ENCODE measurements around the gene GPD1L.

GRCh38 chr3:32078085-32078634 is 28.3 kb upstream of the GPD1L start:
- TF ChIP-seq PATZ1 (CRISPR knock-in tag; IDR thresholded peaks at IDR 0.05; ENCODE audit: borderline replicate concordance) (no peak), CSDC2 (CRISPR knock-in tag; IDR thresholded peaks at IDR 0.05) (no peak), ARNTL (CRISPR knock-in tag; IDR thresholded peaks at IDR 0.05; ENCODE audit: borderline replicate concordance, low read depth) (no peak), ISL1 (CRISPR knock-in tag; IDR thresholded peaks at IDR 0.05) (no peak), ESRRG (CRISPR knock-in tag; IDR thresholded peaks at IDR 0.05) (no peak), GLIS3 (CRISPR knock-in tag; IDR thresholded peaks at IDR 0.05) (no peak), CSRNP3 (CRISPR knock-in tag; IDR thresholded peaks at IDR 0.05) (no peak), CREB5 (CRISPR knock-in tag; IDR thresholded peaks at IDR 0.05; ENCODE audit: low read depth) (no peak), RARB (CRISPR knock-in tag; IDR thresholded peaks at IDR 0.05) (no peak)

Data from SK-N-SH treated with all-trans-retinoic acid at 6 μM for 48 hours (cell line).